GM21390 (cell line): ENCODE results near the gene ANKRD29.

Experiments used
- ATAC-seq: cut with Tn5 transposase; IDR thresholded peaks from one replicate; pipeline ENCODE4 v1.9.1; 2021; ENCODE audit not compliant: unreplicated experiment

ANKRD29 gene

DNA sequence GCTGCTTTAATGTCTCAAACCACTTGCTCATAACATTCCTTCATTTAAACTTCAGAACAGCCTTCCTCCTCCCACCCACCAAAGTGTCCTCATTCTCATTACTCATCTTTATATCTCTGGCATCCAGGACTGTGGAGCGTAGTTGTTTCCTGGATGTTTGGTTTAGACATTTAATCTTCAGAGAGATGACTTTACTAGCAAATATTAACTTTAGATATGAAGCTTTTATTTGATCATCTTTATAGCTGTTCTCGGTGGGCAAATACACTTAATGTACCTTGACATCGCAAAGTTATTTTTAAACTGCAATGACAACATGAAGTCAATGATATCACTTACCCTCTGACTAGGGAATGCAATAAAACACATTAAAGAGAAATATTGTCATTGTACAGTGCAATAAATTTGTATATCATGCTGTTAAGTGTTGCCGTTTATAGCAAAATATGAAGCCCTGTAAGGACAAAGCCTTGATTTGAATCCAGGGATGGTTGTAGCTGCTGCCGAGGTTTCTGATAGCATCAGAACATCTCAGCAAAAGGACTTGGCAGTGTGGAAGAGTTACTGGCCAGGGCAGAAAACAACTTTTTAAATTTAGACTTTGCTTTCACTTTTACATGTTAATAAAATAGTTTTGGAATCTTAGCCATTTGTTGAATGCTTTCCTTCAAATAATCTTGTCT is 21.9 kb upstream of the ANKRD29 start:
- ATAC-seq, result no peak

- no peak for ATAC-seq
These were observed 21.0 kb upstream of the ANKRD29 start for GRCh38 chr18:23683671-23684070.

- no peak for ATAC-seq
These were observed 20.4 kb upstream of the ANKRD29 start for GRCh38 chr18:23683155-23683554.

- ATAC-seq, result peak; percentile 57
These were observed 19.8 kb upstream of the ANKRD29 start for GRCh38 chr18:23682472-23682871.

DNA sequence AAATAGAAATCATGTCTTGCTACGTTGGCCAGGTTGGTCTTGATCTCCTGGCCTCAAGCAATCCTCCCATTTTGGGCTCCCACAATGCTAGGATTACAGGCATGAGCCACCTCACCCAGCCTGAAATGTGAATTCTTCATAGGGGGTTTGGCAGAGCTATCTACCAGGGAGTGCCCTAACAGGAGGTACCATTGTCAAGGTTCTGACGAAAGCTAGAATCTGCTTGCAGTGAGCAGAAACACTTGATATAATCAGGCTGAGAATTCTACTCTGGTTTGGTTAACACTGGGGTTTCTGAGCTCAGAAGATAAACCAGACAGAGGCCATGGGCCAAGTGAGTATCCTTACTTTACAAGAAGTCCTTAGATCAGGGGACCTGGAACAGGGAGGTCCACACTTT is 19.3 kb upstream of the ANKRD29 start:
- ATAC-seq, result peak; percentile 34

GRCh38 chr18:23675896-23676295 is 13.2 kb upstream of the ANKRD29 start:
- ATAC-seq, result no peak

DNA sequence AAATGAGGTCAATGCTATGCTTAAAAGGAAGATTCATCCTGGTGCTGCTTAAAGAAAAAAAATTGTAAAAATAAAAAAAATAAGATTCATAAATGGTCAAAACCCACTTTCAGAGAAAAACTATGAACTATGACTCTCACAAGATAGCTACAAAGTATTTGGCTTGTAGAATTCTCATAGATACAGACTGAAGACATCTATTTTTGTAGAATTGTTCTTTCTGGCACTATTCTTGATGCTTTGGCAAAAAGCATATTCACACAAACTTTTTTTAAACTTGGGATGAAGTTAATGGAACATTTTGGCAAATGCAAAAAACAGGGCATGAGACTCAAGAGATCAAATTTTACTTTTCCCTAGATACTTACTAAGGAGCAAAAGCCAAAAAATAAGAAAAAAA is 12.5 kb upstream of the ANKRD29 start:
- no peak for ATAC-seq

DNA sequence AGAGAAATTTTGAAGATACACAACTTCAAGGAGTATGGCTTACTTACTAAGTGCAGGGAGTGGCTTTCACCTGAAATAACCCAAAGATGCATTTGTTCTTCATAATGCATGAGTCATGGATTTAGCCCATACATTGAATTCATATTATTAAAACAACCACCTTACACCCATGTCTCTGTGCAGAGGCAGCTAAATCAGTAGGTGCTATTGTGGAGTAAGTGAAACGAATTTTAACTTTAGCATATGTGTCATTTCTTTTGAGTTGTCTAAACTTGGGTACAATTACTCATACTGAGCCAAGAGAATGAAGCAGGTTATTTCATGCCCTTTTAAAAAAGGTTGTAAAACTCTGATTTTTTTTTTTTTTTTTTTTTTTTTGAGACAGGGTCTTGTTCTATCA is 11.0 kb upstream of the ANKRD29 start:
- no peak for ATAC-seq

GRCh38 chr18:23671564-23671963 is 8.9 kb upstream of the ANKRD29 start:
- ATAC-seq, result no peak

GRCh38 chr18:23669804-23670405 is 7.2 kb upstream of the ANKRD29 start:
- no peak for ATAC-seq

DNA sequence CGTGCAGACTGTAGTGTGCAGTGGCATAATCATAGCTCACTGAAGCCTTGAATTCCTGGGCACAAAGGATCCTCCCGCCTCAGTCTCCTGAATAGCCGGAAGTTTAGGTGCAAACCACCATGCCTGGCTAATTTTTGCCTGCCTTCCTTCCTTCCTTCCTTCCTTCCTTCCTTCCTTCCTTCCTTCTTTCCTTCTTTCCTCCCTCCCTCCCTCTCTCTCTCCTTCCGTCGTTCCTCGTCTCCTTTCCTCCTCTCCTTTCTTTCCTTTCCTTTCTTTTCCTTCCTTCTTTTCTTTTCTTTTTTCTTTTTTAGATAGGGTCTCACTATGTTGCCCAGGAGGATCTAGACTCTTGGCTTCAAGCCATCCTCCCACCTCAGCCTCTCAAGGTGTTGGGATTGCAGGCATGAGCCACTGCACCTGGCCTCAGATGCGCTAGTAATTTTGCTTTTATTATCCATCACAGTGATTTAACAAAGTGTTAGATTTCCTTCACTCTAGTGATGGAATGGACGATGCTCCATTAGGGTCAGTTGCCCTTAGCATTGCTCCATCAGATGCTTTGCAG is 6.6 kb upstream of the ANKRD29 start:
- ATAC-seq, result no peak

DNA sequence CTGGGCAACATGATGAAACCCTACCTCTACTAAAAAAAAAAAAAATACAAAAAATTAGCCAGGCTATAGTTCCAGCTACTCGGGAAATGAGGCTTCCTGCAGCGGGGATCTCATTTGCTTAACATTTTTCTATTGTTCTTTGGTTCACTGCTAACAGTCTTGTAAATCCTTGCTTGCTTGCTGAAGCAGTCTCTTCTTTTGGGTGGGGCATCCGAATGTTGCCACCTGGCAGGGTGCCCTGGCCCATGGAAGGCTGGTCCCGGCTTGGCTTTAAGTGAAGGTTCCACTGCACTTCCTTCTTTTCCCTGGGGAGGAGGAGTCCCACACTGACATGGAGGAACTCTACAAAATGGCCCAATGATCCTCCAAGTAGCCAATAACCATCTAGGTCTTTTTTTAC is 6.0 kb upstream of the ANKRD29 start:
- ATAC-seq, result no peak

GRCh38 chr18:23667114-23667513 is 4.4 kb upstream of the ANKRD29 start:
- no peak for ATAC-seq

- ATAC-seq, result no peak
These were observed 2.0 kb upstream of the ANKRD29 start for GRCh38 chr18:23664674-23665073.

- no peak for ATAC-seq
These were observed 889 bp downstream of the ANKRD29 start for GRCh38 chr18:23661735-23662308.

DNA sequence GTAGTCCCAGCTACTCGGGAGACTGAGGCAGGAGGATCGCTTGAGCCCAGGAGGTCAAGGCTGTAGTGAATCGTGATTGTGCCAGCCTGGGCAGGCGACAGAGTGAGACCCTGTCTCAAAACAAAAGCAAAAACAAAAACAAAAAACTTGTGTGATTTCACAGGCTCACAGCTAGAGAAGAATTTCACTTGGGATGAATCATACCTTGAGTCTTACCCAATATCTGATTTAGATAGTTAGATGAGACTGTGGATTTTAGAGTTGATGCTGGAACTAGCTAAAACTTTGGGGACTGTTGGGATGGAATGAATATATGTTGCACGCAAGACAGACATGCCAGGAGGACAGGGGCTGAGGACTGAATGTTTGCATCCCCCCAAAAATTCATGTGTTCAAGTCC is 4.4 kb downstream of the ANKRD29 start:
- ATAC-seq, result no peak

DNA sequence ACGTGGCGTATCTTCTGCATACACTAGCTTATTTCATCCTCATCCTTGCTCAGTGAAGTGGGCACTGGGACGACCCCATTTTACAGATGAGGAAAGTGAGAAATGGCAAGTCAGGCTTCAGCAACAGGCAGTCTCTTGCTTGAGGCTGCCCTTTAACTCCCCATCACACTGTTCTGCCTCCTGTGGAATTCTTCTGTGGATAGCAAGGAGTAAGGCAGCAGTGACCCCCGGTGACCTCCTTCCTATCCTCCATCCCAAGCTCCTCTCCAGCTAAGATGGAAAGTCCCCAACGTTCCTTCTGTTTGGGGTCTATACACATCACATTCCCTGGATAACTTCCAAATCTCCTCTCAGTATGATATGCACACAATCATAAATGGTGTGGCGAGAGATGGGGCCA is 10.5 kb downstream of the ANKRD29 start:
- ATAC-seq, result no peak

GRCh38 chr18:23650968-23651927 is 11.5 kb downstream of the ANKRD29 start:
- ATAC-seq, result no peak

GRCh38 chr18:23648940-23649607 is 13.6 kb downstream of the ANKRD29 start:
- no peak for ATAC-seq

GRCh38 chr18:23648456-23648855 is 14.3 kb downstream of the ANKRD29 start:
- no peak for ATAC-seq

DNA sequence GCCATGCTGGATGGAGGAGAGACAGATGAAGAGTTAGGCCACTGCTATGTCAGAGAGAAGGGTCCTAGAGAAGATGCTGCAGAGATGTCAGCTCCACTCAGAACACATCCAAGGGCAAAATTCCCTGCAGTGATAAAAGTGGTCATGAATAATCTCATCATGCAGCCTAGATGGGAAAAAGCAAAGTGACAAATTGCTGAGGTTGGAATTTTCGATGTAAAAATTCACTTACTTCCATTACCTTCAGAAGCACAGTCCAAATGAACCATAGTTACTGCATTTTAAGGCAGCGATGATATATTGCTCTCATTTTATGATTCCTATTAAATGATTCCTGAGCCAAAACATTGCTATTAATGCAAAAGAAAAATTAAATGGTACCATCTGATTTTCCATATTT is 16.4 kb downstream of the ANKRD29 start:
- no peak for ATAC-seq
